C4-2B (cell line): ENCODE data around the gene NOX5.

Experiments used
- ZFX ChIP-seq: fragments of 450-650 bp; IDR thresholded peaks from 2 replicates; pipeline ENCODE4 v1.6.1; 2017
- TF ChIP-seq, protein P1 (sequence below): fragments of 450-650 bp; conservative IDR thresholded peaks from 2 replicates; pipeline ENCODE4 v1.5.1; 2017; ENCODE audit warnings: mild to moderate bottlenecking

DNA sequence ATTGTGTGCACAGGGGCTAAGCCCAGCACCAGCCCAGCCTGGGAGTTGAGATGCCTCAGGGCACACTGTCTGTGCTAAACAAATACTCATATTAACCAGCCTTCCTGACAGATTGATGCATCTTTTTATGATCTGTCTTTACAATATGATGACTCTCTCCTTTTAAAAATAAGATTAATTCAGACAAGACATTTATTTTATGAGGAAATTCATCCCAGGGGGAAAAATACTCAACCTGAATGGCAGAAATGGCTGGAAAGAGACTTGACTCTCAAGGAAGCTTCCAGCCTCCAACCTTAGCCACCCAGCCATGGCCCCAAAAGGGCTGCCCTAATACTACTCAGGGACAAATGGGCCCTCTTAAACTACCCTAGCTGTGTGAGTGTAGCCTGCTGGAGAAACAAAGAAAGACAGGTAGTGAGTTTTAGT, 46.9 kb downstream of the NOX5 start:
- TF ChIP-seq, protein P1, sequence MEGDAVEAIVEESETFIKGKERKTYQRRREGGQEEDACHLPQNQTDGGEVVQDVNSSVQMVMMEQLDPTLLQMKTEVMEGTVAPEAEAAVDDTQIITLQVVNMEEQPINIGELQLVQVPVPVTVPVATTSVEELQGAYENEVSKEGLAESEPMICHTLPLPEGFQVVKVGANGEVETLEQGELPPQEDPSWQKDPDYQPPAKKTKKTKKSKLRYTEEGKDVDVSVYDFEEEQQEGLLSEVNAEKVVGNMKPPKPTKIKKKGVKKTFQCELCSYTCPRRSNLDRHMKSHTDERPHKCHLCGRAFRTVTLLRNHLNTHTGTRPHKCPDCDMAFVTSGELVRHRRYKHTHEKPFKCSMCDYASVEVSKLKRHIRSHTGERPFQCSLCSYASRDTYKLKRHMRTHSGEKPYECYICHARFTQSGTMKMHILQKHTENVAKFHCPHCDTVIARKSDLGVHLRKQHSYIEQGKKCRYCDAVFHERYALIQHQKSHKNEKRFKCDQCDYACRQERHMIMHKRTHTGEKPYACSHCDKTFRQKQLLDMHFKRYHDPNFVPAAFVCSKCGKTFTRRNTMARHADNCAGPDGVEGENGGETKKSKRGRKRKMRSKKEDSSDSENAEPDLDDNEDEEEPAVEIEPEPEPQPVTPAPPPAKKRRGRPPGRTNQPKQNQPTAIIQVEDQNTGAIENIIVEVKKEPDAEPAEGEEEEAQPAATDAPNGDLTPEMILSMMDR: no peak
- TF ChIP-seq ZFX: no peak
